ENCODE measurements around the gene CBFA2T2. TPM values are rescaled to one million over a fixed set of nuclear protein-coding genes. Genes with fewer than 3 reads are reported as not detected.
"Not testable (repeated sequence)": the region's sequence is repeated elsewhere in the genome, so short reads cannot be mapped to it uniquely, and the experiment has no call there.

CBFA2T2 gene
- total RNA-seq, 1 donor from 2014 or later = 84.1 TPM

GRCh38 chr20:33480048-33480447, 9.8 kb upstream of the CBFA2T2 start:
- Mint-ChIP-seq H3K27ac (ENCODE audit: unreplicated experiment) (no peak overlapping the region), H3K9me3 (ENCODE audit: unreplicated experiment) (peaks cover 9% of the 10 kb centered on the region), H3K4me3 (ENCODE audit: unreplicated experiment) (no peak overlapping the region), H3K4me1 (ENCODE audit: low read depth, unreplicated experiment) (peaks cover 29% of the 10 kb centered on the region), H3K36me3 (ENCODE audit: unreplicated experiment) (no peaks in the 10 kb centered on the region), H3K27me3 (ENCODE audit: unreplicated experiment) (peaks cover 5% of the 10 kb centered on the region)
- TF ChIP-seq, protein P1, sequence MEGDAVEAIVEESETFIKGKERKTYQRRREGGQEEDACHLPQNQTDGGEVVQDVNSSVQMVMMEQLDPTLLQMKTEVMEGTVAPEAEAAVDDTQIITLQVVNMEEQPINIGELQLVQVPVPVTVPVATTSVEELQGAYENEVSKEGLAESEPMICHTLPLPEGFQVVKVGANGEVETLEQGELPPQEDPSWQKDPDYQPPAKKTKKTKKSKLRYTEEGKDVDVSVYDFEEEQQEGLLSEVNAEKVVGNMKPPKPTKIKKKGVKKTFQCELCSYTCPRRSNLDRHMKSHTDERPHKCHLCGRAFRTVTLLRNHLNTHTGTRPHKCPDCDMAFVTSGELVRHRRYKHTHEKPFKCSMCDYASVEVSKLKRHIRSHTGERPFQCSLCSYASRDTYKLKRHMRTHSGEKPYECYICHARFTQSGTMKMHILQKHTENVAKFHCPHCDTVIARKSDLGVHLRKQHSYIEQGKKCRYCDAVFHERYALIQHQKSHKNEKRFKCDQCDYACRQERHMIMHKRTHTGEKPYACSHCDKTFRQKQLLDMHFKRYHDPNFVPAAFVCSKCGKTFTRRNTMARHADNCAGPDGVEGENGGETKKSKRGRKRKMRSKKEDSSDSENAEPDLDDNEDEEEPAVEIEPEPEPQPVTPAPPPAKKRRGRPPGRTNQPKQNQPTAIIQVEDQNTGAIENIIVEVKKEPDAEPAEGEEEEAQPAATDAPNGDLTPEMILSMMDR (IDR thresholded peaks at IDR 0.05; ENCODE audit: partially characterized antibody, unreplicated experiment) = no peak
- DNase-seq = no peak

DNA sequence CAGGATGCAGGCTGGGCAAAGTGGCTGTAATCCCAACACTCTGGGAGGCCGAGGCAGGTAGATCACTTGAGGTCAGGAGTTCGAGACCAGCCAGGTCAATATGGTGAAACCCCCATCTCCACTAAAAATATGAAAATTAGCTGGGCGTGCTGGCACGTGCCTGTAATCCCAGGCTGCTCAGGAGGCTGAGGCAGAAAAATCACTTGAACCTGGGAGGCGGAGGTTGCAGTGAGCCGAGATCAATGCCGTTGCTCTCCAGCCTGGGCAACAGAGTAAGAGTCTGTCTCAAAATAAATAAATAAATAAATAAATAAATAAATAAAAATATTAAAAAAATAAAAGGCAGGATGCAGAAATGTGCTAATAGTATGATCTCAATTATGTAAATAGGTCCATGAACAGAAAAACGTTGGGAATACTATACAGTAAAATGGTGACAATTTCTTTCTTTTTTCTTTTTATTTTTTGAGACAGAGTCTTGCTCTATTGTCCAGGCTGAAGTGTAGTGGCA, 8.4 kb upstream of the CBFA2T2 start:
- Mint-ChIP-seq H3K27me3 (ENCODE audit: unreplicated experiment) (peaks cover 5% of the 10 kb centered on the region), H3K36me3 (ENCODE audit: unreplicated experiment) (no peaks in the 10 kb centered on the region), H3K9me3 (ENCODE audit: unreplicated experiment) (peaks cover 8% of the 10 kb centered on the region), H3K4me1 (ENCODE audit: low read depth, unreplicated experiment) (peaks cover 22% of the 10 kb centered on the region), H3K27ac (ENCODE audit: unreplicated experiment) (no peak overlapping the region), H3K4me3 (ENCODE audit: unreplicated experiment) (no peak overlapping the region)
- TF ChIP-seq, protein P1 (IDR thresholded peaks at IDR 0.05; ENCODE audit: partially characterized antibody, unreplicated experiment) = no peak
- DNase-seq = no peak

DNA sequence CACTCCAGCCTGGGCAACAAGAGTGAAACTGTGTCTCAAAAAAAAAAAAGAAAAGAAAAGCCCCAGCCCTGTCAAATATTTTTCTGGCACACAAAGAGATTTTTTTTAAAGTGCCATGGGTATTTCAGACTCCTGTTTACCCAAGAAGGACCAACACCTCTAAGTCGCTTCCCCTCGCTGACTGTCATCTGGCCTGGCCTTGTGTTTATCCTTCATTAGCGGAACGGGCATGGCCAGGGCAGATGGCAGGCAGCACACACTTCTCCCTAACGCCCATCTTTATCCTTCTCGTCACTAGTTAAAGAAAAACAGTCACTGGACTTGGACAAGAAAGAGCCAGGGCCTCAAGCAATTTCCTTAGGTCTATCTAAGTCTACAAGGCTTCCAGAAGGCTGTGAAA, 7.3 kb upstream of the CBFA2T2 start:
- Mint-ChIP-seq H3K9me3 (ENCODE audit: unreplicated experiment) (peaks cover 8% of the 10 kb centered on the region), H3K36me3 (ENCODE audit: unreplicated experiment) (no peaks in the 10 kb centered on the region), H3K4me3 (ENCODE audit: unreplicated experiment) (no peak overlapping the region), H3K4me1 (ENCODE audit: low read depth, unreplicated experiment) (peaks cover 16% of the 10 kb centered on the region), H3K27ac (ENCODE audit: unreplicated experiment) (no peak overlapping the region), H3K27me3 (ENCODE audit: unreplicated experiment) (peaks cover 5% of the 10 kb centered on the region)
- TF ChIP-seq, protein P1 (IDR thresholded peaks at IDR 0.05; ENCODE audit: partially characterized antibody, unreplicated experiment) = no peak
- DNase-seq = no peak

- not testable (repeated sequence) for DNase-seq; H3K27me3 Mint-ChIP-seq (ENCODE audit: unreplicated experiment); H3K27ac Mint-ChIP-seq (ENCODE audit: unreplicated experiment); H3K4me3 Mint-ChIP-seq (ENCODE audit: unreplicated experiment); H3K36me3 Mint-ChIP-seq (ENCODE audit: unreplicated experiment); H3K9me3 Mint-ChIP-seq (ENCODE audit: unreplicated experiment)
- peaks cover 10% of the 10 kb centered on the region for H3K4me1 Mint-ChIP-seq (ENCODE audit: low read depth, unreplicated experiment)
Observed at GRCh38 chr20:33483186-33483585, 6.7 kb upstream of the CBFA2T2 start.

- H3K36me3 Mint-ChIP-seq (ENCODE audit: unreplicated experiment) = no peaks in the 10 kb centered on the region
- H3K27ac Mint-ChIP-seq (ENCODE audit: unreplicated experiment) = peak overlapping the region; percentile 66
- DNase-seq = no peak
- TF ChIP-seq, protein P1 (IDR thresholded peaks at IDR 0.05; ENCODE audit: partially characterized antibody, unreplicated experiment) = no peak
- no peak overlapping the region for H3K4me3 Mint-ChIP-seq (ENCODE audit: unreplicated experiment)
- peaks cover 4% of the 10 kb centered on the region for H3K4me1 Mint-ChIP-seq (ENCODE audit: low read depth, unreplicated experiment)
- no peaks in the 10 kb centered on the region for H3K27me3 Mint-ChIP-seq (ENCODE audit: unreplicated experiment)
- H3K9me3 Mint-ChIP-seq (ENCODE audit: unreplicated experiment) = peaks cover 3% of the 10 kb centered on the region
Observed at GRCh38 chr20:33488201-33488600, 1.7 kb upstream of the CBFA2T2 start.

- not testable (repeated sequence) for H3K4me3 Mint-ChIP-seq (ENCODE audit: unreplicated experiment); H3K4me1 Mint-ChIP-seq (ENCODE audit: low read depth, unreplicated experiment); H3K36me3 Mint-ChIP-seq (ENCODE audit: unreplicated experiment); H3K27ac Mint-ChIP-seq (ENCODE audit: unreplicated experiment); H3K9me3 Mint-ChIP-seq (ENCODE audit: unreplicated experiment); DNase-seq; H3K27me3 Mint-ChIP-seq (ENCODE audit: unreplicated experiment)
Observed at GRCh38 chr20:33488661-33489494, 1.0 kb upstream of the CBFA2T2 start.
